IMR-90 (cell line): ENCODE results near the gene MARVELD2. TPM values are rescaled to one million over a fixed set of nuclear protein-coding genes. Genes with fewer than 3 reads are reported as not detected.

Experiments
- ATAC-seq: fragments of 200-7000 bp; cut with Tn5 transposase; 2 replicates; pipeline ENCODE4 v1.9.1; 2020; ENCODE audit warnings: low read depth, mild to moderate bottlenecking, moderate library complexity
- BruUV-seq: library from RNA; stranded (reverse); fragments of 400-500 nt; replicated peaks from 2 replicates; lab custom pipeline; 2021; lab: Mats Ljungman, UMichigan
- CTCF ChIA-PET: fragments of 300-600 bp; formaldehyde crosslinking; extraction: SDS; loops from one replicate; lab custom pipeline; 2021; ENCODE audit warnings: antibody characterized with exemption; lab: Yijun Ruan, JAX
- POLR2A ChIA-PET: fragments of 300-600 bp; sonication (Branson Sonifier 250); formaldehyde crosslinking; loops from one replicate; lab custom pipeline; 2022; ENCODE audit warnings: antibody characterized with exemption; ENCODE audit not compliant: unreplicated experiment; lab: Charles Lee
- DNase-seq: peaks from one replicate; pipeline ENCODE4 v3.0.0; 2013
- H2AFZ ChIP-seq: replicated peaks from 2 replicates; pipeline ENCODE3; 2013; ENCODE audit warnings: low read length, mild to moderate bottlenecking; ENCODE audit not compliant: poor library complexity
- H2AK5ac ChIP-seq: 2 replicates; pipeline ENCODE4 v1.6.1; 2013; ENCODE audit warnings: low read depth, low read length, inconsistent platforms
- H2AK9ac ChIP-seq: replicated peaks from 2 replicates; pipeline ENCODE3; 2013; ENCODE audit warnings: mild to moderate bottlenecking, low read depth, low read length, moderate library complexity; ENCODE audit not compliant: poor library complexity
- H2BK120ac ChIP-seq: 2 replicates; pipeline ENCODE4 v1.6.1; 2013; ENCODE audit warnings: low read depth, low read length, inconsistent platforms
- H2BK15ac ChIP-seq: 3 replicates; pipeline ENCODE4 v1.6.1; 2013; ENCODE audit warnings: low read depth, low read length, inconsistent platforms
- H2BK20ac ChIP-seq: 2 replicates; pipeline ENCODE4 v1.6.1; 2013; ENCODE audit warnings: low read depth, mild to moderate bottlenecking, inconsistent platforms, low read length, moderate library complexity
- H2BK5ac ChIP-seq: 2 replicates; pipeline ENCODE4 v1.6.1; 2013; ENCODE audit warnings: mild to moderate bottlenecking, low read depth, low read length, inconsistent platforms; ENCODE audit not compliant: poor library complexity, severe bottlenecking
- H3K14ac ChIP-seq: replicated peaks from 2 replicates; pipeline ENCODE4 v1.6.1; 2013; ENCODE audit warnings: low read depth, low read length, inconsistent platforms
- H3K18ac ChIP-seq: 2 replicates; pipeline ENCODE4 v1.6.1; 2013; ENCODE audit warnings: low read depth, low read length, control low read depth
- H3K23ac ChIP-seq: 2 replicates; pipeline ENCODE4 v1.6.1; 2013; ENCODE audit warnings: low read depth, low read length, inconsistent platforms
- H3K27ac ChIP-seq: 2 replicates; pipeline ENCODE4 v1.5.1; 2013; ENCODE audit warnings: mild to moderate bottlenecking, control low read depth, low read length; ENCODE audit not compliant: insufficient read depth
- H3K27me3 ChIP-seq: 2 replicates; pipeline ENCODE4 v1.6.1; 2013; ENCODE audit warnings: low read length; ENCODE audit not compliant: control insufficient read depth, insufficient read depth
- H3K36me3 ChIP-seq: 2 replicates; pipeline ENCODE4 v1.6.1; 2013; ENCODE audit warnings: low read length, mixed read lengths; ENCODE audit not compliant: control insufficient read depth, insufficient read depth
- H3K4ac ChIP-seq: 2 replicates; pipeline ENCODE4 v1.6.1; 2013; ENCODE audit warnings: low read depth, low read length, inconsistent platforms
- H3K4me1 ChIP-seq: 2 replicates; pipeline ENCODE4 v1.6.1; 2013; ENCODE audit warnings: low read length, mixed read lengths; ENCODE audit not compliant: control insufficient read depth, insufficient read depth
- H3K4me2 ChIP-seq: 2 replicates; pipeline ENCODE4 v1.6.1; 2013; ENCODE audit warnings: low read depth, mild to moderate bottlenecking, control low read depth, low read length, moderate library complexity
- H3K4me3 ChIP-seq: 2 replicates; pipeline ENCODE4 v1.5.1; 2013; ENCODE audit warnings: low read depth, mild to moderate bottlenecking, control low read depth, low read length, moderate library complexity; ENCODE audit not compliant: insufficient read depth
- H3K56ac ChIP-seq: 2 replicates; pipeline ENCODE4 v1.6.1; 2013; ENCODE audit warnings: low read length, inconsistent platforms; ENCODE audit not compliant: insufficient read depth; ENCODE audit errors: extremely low read depth
- H3K79me1 ChIP-seq, 2 experiments: 2 replicates each; pipeline ENCODE4 v1.6.1; 2013; ENCODE audit warnings: low read length in 2 of 2, inconsistent platforms in 1 of 2, low read depth in 1 of 2
- H3K9ac ChIP-seq: 2 replicates; pipeline ENCODE4 v1.6.1; 2013; ENCODE audit warnings: low read depth, low read length, control low read depth
- H3K9me1 ChIP-seq: 2 replicates; pipeline ENCODE4 v1.6.1; 2013; ENCODE audit warnings: low read length, inconsistent platforms; ENCODE audit not compliant: insufficient read depth
- H3K9me3 ChIP-seq: 2 replicates; pipeline ENCODE4 v1.6.1; 2013; ENCODE audit warnings: low read length; ENCODE audit not compliant: control insufficient read depth, insufficient read depth
- H4K20me1 ChIP-seq: 2 replicates; pipeline ENCODE4 v1.6.1; 2013; ENCODE audit warnings: low read length, inconsistent platforms; ENCODE audit not compliant: insufficient read depth
- H4K5ac ChIP-seq: 2 replicates; pipeline ENCODE4 v1.6.1; 2013; ENCODE audit warnings: mild to moderate bottlenecking, low read depth, low read length, control low read depth
- H4K8ac ChIP-seq, 2 experiments: 2 replicates each; pipeline ENCODE4 v1.6.1; 2013; ENCODE audit warnings: low read depth in 2 of 2, low read length in 2 of 2, control low read depth in 1 of 2, inconsistent platforms in 1 of 2
- H4K91ac ChIP-seq: 2 replicates; pipeline ENCODE4 v1.6.1; 2013; ENCODE audit warnings: low read depth, low read length, inconsistent platforms; ENCODE audit not compliant: insufficient read depth
- MAFK ChIP-seq: IDR thresholded peaks from 2 replicates; pipeline ENCODE4 v1.6.1; 2012; ENCODE audit warnings: low read depth, low read length, improper control_type of control experiment
- NFE2L2 ChIP-seq: fragments of 150-350 bp; IDR thresholded peaks from 2 replicates; pipeline ENCODE4 v1.6.1; 2016; ENCODE audit warnings: low read depth, mild to moderate bottlenecking, low read length
- RFX5 ChIP-seq: IDR thresholded peaks from 2 replicates; pipeline ENCODE4 v1.8.0; 2012; ENCODE audit warnings: low read depth, mild to moderate bottlenecking, low read length, moderate library complexity
- SMC3 ChIP-seq: fragments of 150-350 bp; IDR thresholded peaks from 2 replicates; pipeline ENCODE4 v1.6.1; 2016; ENCODE audit warnings: low read depth, mild to moderate bottlenecking, antibody characterized with exemption, low read length, moderate library complexity
- dilution Hi-C: fragments of 300-500 bp; cut with HindIII; formaldehyde crosslinking; loops from one replicate; pipeline ENCODE4 v1.14.3; 2018; ENCODE audit warnings: low sequenced_read_pairs; ENCODE audit not compliant: unreplicated experiment
- in situ Hi-C: fragments of 300-500 bp; cut with MboI; formaldehyde crosslinking; loops from 3 replicates; pipeline ENCODE4 v1.14.3; 2019; ENCODE audit warnings: low sequenced_read_pairs, inconsistent platforms, mixed read lengths
- intact Hi-C: fragments of 100-400 bp; cut with micrococcal nuclease; formaldehyde crosslinking; loops from 2 replicates; pipeline ENCODE4 v1.10.0; 2022
- polyA plus RNA-seq, 3 experiments: library from polyadenylated mRNA; depleted of rRNA; stranded (reverse); fragments of >200 nt; gene quantifications; 2 replicates each; pipeline ENCODE4 v1.2.3, GENCODE V29; 2012; ENCODE audit warnings: low replicate concordance in 1 of 3
- total RNA-seq: library from RNA; depleted of rRNA; stranded (reverse); fragments of >200 nt; gene quantifications from 2 replicates; pipeline ENCODE4 v1.2.3, GENCODE V29; 2012
- TF ChIP-seq, protein P1 (sequence below): fragments of 150-350 bp; IDR thresholded peaks from 2 replicates; pipeline ENCODE4 v1.6.1; 2017; ENCODE audit warnings: mild to moderate bottlenecking, antibody characterized with exemption, low read length, low read depth

MARVELD2 gene
- total and polyA plus RNA-seq, 2 of the 4 experiments (the other 2 are of a cell fraction): 0.51 to 0.54 TPM

- no TSS peak for BruUV-seq
- no peak for DNase-seq
- no peak overlapping the region for H2AK5ac ChIP-seq
- H3K4ac ChIP-seq: no peak overlapping the region
- no peak overlapping the region for H2BK20ac ChIP-seq
- H3K4me2 ChIP-seq: no peak overlapping the region
- H4K8ac ChIP-seq: no peak overlapping the region
- in situ Hi-C loops (no loop called here), dilution Hi-C loops (no loop called here), intact Hi-C loops (no loop called here)
- H2AFZ ChIP-seq: no peak overlapping the region
- H4K20me1 ChIP-seq: no peaks in the 10 kb centered on the region
- no peak overlapping the region for H3K9ac ChIP-seq
- no peaks in the 10 kb centered on the region for H3K27me3 ChIP-seq
- no peak overlapping the region for H2BK15ac ChIP-seq
- no peak overlapping the region for H3K4me3 ChIP-seq
- H3K56ac ChIP-seq: no peak overlapping the region
- H3K14ac ChIP-seq: no peak overlapping the region
- H3K9me1 ChIP-seq: no peaks in the 10 kb centered on the region
- H3K4me1 ChIP-seq: no peaks in the 10 kb centered on the region
- no peak overlapping the region for H4K91ac ChIP-seq
- POLR2A ChIA-PET: no interaction called here
- no peak overlapping the region for H3K23ac ChIP-seq
- H2AK9ac ChIP-seq: no peak overlapping the region
- H3K36me3 ChIP-seq: peaks cover 24% of the 10 kb centered on the region
- CTCF ChIA-PET: no interaction called here
- TF ChIP-seq RFX5 (no peak), SMC3 (no peak), MAFK (peak; percentile 75), NFE2L2 (no peak)
- TF ChIP-seq, protein P1, sequence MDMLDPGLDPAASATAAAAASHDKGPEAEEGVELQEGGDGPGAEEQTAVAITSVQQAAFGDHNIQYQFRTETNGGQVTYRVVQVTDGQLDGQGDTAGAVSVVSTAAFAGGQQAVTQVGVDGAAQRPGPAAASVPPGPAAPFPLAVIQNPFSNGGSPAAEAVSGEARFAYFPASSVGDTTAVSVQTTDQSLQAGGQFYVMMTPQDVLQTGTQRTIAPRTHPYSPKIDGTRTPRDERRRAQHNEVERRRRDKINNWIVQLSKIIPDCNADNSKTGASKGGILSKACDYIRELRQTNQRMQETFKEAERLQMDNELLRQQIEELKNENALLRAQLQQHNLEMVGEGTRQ: no peak
- H2BK120ac ChIP-seq: no peak overlapping the region
- ATAC-seq: no peak
- H3K27ac ChIP-seq: no peak overlapping the region
- H3K18ac ChIP-seq: no peak overlapping the region
- H3K9me3 ChIP-seq: no peaks in the 10 kb centered on the region
- no peak overlapping the region for H4K5ac ChIP-seq
- peaks cover 0 to 5% of the 10 kb centered on the region in 2 experiments; a peak in 2 of 4 replicates for H3K79me1 ChIP-seq
- no peak overlapping the region for H2BK5ac ChIP-seq
These were observed 36.5 kb upstream of the MARVELD2 start for GRCh38 chr5:69378376-69378775.
